ENCODE results near the gene ARPP21.

DNA sequence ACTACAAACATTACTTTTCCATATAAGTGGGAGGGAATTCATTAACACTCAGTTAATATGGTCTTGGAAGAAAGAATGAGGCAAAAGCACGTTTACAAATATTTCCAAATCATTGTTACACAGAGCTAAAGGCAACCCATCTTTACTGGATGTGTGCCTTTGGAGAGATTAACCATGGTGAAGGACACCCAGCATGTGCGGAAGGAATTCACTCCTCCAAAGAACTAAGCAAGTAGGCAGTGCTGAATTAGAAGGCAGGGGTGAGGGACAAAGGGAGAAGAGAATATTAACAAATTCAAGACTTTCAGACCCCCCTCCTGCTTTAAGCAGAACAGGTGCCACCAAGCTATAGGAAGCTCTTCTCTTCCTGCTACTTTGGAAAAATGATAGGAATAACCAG, 10.1 kb downstream of the ARPP21 start:
- TF ChIP-seq GABPB1 (CRISPR knock-in tag; IDR thresholded peaks at IDR 0.05) (no peak), NR3C1 (CRISPR knock-in tag; conservative IDR thresholded peaks at IDR 0.05; ENCODE audit: low read depth) (no peak), CBFB (CRISPR knock-in tag; IDR thresholded peaks at IDR 0.05; ENCODE audit: low read depth) (no peak), NR1H2 (CRISPR knock-in tag; IDR thresholded peaks at IDR 0.05) (no peak), CREM (CRISPR knock-in tag; IDR thresholded peaks at IDR 0.05) (no peak), CREB1 (CRISPR knock-in tag; IDR thresholded peaks at IDR 0.05) (no peak), ESRRA (CRISPR knock-in tag; IDR thresholded peaks at IDR 0.05; ENCODE audit: borderline replicate concordance) (no peak)
- TF ChIP-seq, protein P1, sequence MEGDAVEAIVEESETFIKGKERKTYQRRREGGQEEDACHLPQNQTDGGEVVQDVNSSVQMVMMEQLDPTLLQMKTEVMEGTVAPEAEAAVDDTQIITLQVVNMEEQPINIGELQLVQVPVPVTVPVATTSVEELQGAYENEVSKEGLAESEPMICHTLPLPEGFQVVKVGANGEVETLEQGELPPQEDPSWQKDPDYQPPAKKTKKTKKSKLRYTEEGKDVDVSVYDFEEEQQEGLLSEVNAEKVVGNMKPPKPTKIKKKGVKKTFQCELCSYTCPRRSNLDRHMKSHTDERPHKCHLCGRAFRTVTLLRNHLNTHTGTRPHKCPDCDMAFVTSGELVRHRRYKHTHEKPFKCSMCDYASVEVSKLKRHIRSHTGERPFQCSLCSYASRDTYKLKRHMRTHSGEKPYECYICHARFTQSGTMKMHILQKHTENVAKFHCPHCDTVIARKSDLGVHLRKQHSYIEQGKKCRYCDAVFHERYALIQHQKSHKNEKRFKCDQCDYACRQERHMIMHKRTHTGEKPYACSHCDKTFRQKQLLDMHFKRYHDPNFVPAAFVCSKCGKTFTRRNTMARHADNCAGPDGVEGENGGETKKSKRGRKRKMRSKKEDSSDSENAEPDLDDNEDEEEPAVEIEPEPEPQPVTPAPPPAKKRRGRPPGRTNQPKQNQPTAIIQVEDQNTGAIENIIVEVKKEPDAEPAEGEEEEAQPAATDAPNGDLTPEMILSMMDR (IDR thresholded peaks at IDR 0.05): no peak
- TF ChIP-seq, protein P2, sequence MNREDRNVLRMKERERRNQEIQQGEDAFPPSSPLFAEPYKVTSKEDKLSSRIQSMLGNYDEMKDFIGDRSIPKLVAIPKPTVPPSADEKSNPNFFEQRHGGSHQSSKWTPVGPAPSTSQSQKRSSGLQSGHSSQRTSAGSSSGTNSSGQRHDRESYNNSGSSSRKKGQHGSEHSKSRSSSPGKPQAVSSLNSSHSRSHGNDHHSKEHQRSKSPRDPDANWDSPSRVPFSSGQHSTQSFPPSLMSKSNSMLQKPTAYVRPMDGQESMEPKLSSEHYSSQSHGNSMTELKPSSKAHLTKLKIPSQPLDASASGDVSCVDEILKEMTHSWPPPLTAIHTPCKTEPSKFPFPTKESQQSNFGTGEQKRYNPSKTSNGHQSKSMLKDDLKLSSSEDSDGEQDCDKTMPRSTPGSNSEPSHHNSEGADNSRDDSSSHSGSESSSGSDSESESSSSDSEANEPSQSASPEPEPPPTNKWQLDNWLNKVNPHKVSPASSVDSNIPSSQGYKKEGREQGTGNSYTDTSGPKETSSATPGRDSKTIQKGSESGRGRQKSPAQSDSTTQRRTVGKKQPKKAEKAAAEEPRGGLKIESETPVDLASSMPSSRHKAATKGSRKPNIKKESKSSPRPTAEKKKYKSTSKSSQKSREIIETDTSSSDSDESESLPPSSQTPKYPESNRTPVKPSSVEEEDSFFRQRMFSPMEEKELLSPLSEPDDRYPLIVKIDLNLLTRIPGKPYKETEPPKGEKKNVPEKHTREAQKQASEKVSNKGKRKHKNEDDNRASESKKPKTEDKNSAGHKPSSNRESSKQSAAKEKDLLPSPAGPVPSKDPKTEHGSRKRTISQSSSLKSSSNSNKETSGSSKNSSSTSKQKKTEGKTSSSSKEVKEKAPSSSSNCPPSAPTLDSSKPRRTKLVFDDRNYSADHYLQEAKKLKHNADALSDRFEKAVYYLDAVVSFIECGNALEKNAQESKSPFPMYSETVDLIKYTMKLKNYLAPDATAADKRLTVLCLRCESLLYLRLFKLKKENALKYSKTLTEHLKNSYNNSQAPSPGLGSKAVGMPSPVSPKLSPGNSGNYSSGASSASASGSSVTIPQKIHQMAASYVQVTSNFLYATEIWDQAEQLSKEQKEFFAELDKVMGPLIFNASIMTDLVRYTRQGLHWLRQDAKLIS (CRISPR knock-in tag; IDR thresholded peaks at IDR 0.05; ENCODE audit: borderline replicate concordance): no peak
- TF ChIP-seq, protein P3, sequence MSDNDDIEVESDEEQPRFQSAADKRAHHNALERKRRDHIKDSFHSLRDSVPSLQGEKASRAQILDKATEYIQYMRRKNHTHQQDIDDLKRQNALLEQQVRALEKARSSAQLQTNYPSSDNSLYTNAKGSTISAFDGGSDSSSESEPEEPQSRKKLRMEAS (CRISPR knock-in tag; IDR thresholded peaks at IDR 0.05): no peak
- TF ChIP-seq, protein P4, sequence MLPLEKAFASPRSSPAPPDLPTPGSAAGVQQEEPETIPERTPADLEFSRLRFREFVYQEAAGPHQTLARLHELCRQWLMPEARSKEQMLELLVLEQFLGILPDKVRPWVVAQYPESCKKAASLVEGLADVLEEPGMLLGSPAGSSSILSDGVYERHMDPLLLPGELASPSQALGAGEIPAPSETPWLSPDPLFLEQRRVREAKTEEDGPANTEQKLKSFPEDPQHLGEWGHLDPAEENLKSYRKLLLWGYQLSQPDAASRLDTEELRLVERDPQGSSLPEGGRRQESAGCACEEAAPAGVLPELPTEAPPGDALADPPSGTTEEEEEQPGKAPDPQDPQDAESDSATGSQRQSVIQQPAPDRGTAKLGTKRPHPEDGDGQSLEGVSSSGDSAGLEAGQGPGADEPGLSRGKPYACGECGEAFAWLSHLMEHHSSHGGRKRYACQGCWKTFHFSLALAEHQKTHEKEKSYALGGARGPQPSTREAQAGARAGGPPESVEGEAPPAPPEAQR (CRISPR knock-in tag; IDR thresholded peaks at IDR 0.05): no peak
- TF ChIP-seq, protein P5, sequence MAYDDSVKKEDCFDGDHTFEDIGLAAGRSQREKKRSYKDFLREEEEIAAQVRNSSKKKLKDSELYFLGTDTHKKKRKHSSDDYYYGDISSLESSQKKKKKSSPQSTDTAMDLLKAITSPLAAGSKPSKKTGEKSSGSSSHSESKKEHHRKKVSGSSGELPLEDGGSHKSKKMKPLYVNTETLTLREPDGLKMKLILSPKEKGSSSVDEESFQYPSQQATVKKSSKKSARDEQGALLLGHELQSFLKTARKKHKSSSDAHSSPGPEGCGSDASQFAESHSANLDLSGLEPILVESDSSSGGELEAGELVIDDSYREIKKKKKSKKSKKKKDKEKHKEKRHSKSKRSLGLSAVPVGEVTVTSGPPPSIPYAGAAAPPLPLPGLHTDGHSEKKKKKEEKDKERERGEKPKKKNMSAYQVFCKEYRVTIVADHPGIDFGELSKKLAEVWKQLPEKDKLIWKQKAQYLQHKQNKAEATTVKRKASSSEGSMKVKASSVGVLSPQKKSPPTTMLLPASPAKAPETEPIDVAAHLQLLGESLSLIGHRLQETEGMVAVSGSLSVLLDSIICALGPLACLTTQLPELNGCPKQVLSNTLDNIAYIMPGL (CRISPR knock-in tag; IDR thresholded peaks at IDR 0.05): no peak
- TF ChIP-seq, protein P6, sequence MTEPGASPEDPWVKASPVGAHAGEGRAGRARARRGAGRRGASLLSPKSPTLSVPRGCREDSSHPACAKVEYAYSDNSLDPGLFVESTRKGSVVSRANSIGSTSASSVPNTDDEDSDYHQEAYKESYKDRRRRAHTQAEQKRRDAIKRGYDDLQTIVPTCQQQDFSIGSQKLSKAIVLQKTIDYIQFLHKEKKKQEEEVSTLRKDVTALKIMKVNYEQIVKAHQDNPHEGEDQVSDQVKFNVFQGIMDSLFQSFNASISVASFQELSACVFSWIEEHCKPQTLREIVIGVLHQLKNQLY (CRISPR knock-in tag; IDR thresholded peaks at IDR 0.05): no peak
- TF ChIP-seq, protein P7, sequence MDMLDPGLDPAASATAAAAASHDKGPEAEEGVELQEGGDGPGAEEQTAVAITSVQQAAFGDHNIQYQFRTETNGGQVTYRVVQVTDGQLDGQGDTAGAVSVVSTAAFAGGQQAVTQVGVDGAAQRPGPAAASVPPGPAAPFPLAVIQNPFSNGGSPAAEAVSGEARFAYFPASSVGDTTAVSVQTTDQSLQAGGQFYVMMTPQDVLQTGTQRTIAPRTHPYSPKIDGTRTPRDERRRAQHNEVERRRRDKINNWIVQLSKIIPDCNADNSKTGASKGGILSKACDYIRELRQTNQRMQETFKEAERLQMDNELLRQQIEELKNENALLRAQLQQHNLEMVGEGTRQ (CRISPR knock-in tag; IDR thresholded peaks at IDR 0.05): no peak

Measured in WTC11 (cell line).